NCI-H128 (cell line): Measurements from ENCODE around the gene PPP3R1.
"Not testable (repeated sequence)": the region's sequence is repeated elsewhere in the genome, so short reads cannot be mapped to it uniquely, and the experiment has no call there.

Experiments used
- DNase-seq: peaks from one replicate; lab custom pipeline; 2025; ENCODE audit not compliant: unreplicated experiment; lab: John Stamatoyannopoulos, UW

The PPP3R1 gene

GRCh38 chr2:68189991-68190784 lies 62.1 kb downstream of the PPP3R1 start:
- no peak for DNase-seq

- no peak for DNase-seq
These were observed 63.5 kb downstream of the PPP3R1 start for GRCh38 chr2:68188831-68189230.

GRCh38 chr2:68187329-68187728 lies 65.0 kb downstream of the PPP3R1 start:
- no peak for DNase-seq

- DNase-seq: peak; percentile 2
These were observed 66.7 kb downstream of the PPP3R1 start for GRCh38 chr2:68185541-68186164.

GRCh38 chr2:68182902-68183301 lies 69.4 kb downstream of the PPP3R1 start:
- DNase-seq: no peak

- DNase-seq: no peak
These were observed 73.2 kb downstream of the PPP3R1 start for GRCh38 chr2:68178954-68179627.

- no peak for DNase-seq
These were observed 73.9 kb downstream of the PPP3R1 start for GRCh38 chr2:68178432-68178831.

- no peak for DNase-seq
These were observed 74.8 kb downstream of the PPP3R1 start for GRCh38 chr2:68177541-68177940.

GRCh38 chr2:68176657-68177056 lies 75.7 kb downstream of the PPP3R1 start:
- DNase-seq: no peak

- DNase-seq: not testable (repeated sequence)
These were observed 77.1 kb downstream of the PPP3R1 start for GRCh38 chr2:68175210-68175609.

GRCh38 chr2:68172990-68173700 lies 79.2 kb downstream of the PPP3R1 start:
- DNase-seq: no peak

GRCh38 chr2:68172521-68172920 lies 79.8 kb downstream of the PPP3R1 start:
- no peak for DNase-seq

GRCh38 chr2:68171684-68172083 lies 80.6 kb downstream of the PPP3R1 start:
- DNase-seq: no peak

- DNase-seq: no peak
These were observed 81.2 kb downstream of the PPP3R1 start for GRCh38 chr2:68171146-68171545.

- DNase-seq: no peak
These were observed 83.0 kb downstream of the PPP3R1 start for GRCh38 chr2:68169308-68169707.

- DNase-seq: no peak
These were observed 85.1 kb downstream of the PPP3R1 start for GRCh38 chr2:68167186-68167585.

- no peak for DNase-seq
These were observed 88.7 kb downstream of the PPP3R1 start for GRCh38 chr2:68163641-68164040.

GRCh38 chr2:68158134-68158447 lies 94.2 kb downstream of the PPP3R1 start:
- DNase-seq: no peak

GRCh38 chr2:68157402-68158133 lies 94.8 kb downstream of the PPP3R1 start, which contains the start of gene PNO1:
PNO1 (plus strand) TSS chr2:68157888; CDS start chr2:68157935, 47 bp downstream.
- peak; percentile 90 for DNase-seq

- DNase-seq: no peak
These were observed 95.3 kb downstream of the PPP3R1 start for GRCh38 chr2:68157002-68157401.

- no peak for DNase-seq
These were observed 95.9 kb downstream of the PPP3R1 start for GRCh38 chr2:68156419-68156818.
